Measurements from ENCODE around the gene SLAIN2.

- TF ChIP-seq CTCF (conservative IDR thresholded peaks at IDR 0.05; ENCODE audit: low read depth, low read length) (no peak), EZH2 (IDR thresholded peaks at IDR 0.05; ENCODE audit: low read length, unreplicated experiment) (no peak), EZH2phosphoT487 (IDR thresholded peaks at IDR 0.05; ENCODE audit: borderline replicate concordance, low read length) (no peak)
Measured at GRCh38 chr4:48439988-48440387, 98.7 kb downstream of the SLAIN2 start.
